Measurements from ENCODE around the gene IQGAP3.

GRCh38 chr1:156500543-156500792 is 71.9 kb downstream of the IQGAP3 start, which contains the start of gene MEF2D:
- TF ChIP-seq CTCF (IDR thresholded peaks at IDR 0.05) = no peak
- TF ChIP-seq REST (IDR thresholded peaks at IDR 0.05; ENCODE audit: insufficient read depth in 1 of 2, low read depth in 2 of 2, low read length in 1 of 2) = no peak
- no peak for TF ChIP-seq POLR2AphosphoS5 (IDR thresholded peaks at IDR 0.05; ENCODE audit: low read depth, low read length)
- TF ChIP-seq TCF7L2 (IDR thresholded peaks at IDR 0.05; ENCODE audit: low read depth, low read length) = no peak
